GM19455 (cell line): Measurements from ENCODE around the gene SELENOM.
"Not testable (repeated sequence)": the region's sequence is repeated elsewhere in the genome, so short reads cannot be mapped to it uniquely, and the experiment has no call there.

Source experiments
- ATAC-seq: cut with Tn5 transposase; IDR thresholded peaks from one replicate; pipeline ENCODE4 v1.9.1; 2021; ENCODE audit not compliant: unreplicated experiment

SELENOM gene

DNA sequence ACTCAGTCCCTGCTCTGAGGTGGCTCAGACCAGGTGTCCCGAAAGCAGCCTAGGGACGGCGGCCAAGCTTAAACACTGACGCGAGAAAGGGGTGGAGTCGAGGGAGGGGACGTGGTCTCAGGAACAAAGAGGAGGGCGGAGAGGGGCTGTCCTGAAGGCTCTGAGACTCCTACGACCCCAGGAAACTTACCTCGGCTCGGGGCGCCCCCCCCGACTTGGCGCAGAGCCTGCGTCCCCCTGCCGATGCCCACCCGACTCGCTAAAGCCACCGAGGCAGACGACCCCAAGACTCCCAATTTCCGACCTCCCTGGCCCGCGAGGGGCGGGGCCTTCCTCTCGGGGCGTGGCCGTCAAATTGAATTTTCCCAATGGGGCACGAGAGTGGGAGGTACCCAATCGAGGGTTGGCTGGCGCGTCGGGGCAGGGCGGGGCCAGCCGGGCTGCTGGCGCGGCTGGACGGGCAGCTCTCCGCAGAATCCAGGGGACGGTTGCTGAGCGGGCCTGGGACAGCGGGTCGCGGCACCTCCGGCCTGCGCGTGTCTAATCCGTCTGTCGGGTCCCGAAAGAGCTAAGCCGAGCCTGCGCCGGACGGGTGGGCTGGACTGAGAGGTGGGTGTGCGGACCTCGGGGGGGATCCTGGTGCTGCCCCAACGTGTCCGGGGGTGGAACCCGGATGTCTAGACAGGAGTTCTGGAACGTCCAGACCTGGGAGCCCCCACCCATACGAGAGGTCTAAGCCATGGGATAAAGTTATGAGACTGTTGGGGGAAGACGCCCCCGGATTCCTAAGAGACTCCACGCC, 26.3 kb downstream of the SELENOM start, which contains the start of gene SMTN:
Gene SMTN (plus strand): TSS at position 471 of the 802 bp plus-strand sequence. CDS start 1,941 bp downstream, outside the sequence.
- peak; percentile 49 for ATAC-seq

GRCh38 chr22:31080164-31080847, 27.1 kb downstream of the SELENOM start:
- no peak for ATAC-seq

DNA sequence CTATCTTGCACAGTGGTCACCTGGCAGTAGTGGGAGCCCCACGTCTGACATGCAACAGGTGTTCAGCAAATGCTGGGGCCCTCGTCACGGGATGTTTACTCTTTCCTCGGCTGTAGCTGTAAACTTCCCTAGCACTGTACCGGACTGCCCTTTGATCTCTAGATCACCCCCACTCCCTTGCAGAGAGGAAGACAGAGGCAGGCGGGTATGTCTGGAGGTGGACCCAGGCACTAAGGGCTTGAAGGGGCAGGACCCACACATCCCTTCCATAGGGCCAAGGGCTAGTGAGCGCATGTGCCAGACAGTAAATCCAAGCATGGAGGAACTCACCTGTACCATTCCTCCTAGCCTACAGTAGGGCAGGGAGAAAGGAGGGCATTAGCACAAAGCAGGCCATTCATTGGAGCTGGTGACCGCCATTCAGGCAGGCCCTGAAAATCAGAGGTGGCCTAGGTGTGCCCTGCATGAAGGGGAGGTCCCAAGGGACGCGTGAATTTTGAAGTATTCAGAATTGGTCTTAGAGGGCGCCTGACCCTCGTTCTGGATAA, 28.2 kb downstream of the SELENOM start:
- ATAC-seq: no peak

DNA sequence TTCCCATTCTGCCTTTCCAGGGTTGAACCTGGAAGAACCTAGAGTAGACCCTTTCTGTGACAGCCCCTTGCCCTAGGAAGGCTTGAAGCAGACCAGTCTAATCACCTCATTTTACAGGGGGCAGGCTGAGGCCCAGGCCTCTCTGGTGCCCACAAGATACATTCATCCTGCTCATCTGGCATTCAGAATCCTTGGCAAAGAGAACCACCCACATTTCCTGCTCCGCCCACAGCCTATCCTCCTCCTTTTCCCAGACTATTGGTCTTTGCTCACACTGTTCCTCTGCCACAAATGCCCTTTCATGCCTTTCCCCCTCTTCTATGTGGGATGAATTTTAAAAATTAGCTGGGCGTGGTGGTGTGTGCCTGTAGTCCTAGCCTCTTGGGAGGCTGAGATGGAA, 29.0 kb downstream of the SELENOM start:
- ATAC-seq: not testable (repeated sequence)

DNA sequence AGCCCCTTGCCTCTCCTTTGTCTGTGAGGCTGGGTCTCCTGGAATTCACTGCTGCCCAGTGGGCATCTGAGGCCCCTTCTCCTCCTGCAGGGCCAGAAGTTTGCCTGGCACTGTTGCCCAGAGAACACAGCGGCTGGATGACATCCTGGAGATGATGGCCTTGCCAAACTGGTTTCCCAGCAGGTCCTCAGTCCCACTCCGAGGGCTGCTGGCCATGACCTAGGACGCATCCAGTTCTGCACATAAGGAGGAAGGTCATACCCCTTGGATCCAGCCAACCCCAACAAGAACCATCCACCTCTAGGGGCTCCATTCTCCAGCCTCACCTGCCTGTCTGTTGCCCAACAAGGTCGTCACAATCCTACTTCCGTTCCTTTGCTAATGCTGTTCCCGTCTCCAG, 29.7 kb downstream of the SELENOM start:
- no peak for ATAC-seq

DNA sequence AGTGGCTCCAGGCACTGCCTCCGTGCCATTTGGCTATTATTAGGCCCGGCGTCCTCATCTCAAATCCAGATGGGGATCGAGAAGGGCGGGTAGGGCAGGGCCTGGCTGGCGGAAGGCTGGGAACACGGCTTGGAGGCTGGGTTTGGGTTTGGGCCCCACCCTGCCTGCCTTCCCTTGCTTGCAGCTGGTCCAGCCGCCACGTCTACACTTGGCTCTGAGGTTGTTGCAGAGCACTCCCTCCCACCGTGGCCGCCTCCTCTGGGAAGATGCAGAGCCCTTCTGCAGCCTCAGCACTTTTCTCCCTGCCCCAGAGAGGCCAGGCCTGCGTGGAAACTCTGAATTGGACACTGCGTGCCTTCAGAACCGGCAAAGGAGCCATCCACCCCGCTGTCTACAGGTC, 31.4 kb downstream of the SELENOM start:
- ATAC-seq: no peak

- not testable (repeated sequence) for ATAC-seq
These were observed 33.7 kb downstream of the SELENOM start for GRCh38 chr22:31073545-31074145.

GRCh38 chr22:31073125-31073524, 34.2 kb downstream of the SELENOM start:
- not testable (repeated sequence) for ATAC-seq

GRCh38 chr22:31069691-31070314, 37.6 kb downstream of the SELENOM start:
- ATAC-seq: not testable (repeated sequence)

GRCh38 chr22:31068970-31069369, 38.4 kb downstream of the SELENOM start:
- no peak for ATAC-seq

DNA sequence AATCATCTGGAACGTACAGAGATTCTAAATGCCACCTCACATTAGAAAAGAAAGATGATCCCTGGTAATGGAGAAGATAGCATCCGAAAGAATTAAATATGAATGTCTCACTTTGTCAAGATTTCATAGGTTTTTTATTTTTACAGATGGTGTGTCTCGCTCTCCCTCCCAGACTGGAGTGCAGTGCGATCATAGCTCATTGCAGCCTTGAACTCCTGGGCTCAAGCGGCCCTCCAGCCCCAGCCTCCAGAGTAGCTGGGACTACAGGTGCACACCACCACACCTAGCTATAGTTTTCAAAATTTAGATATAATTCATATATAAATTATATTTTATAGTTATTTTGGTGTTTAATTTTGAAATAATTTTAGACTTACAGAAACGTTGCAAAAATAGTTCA, 43.0 kb downstream of the SELENOM start:
- ATAC-seq: no peak

GRCh38 chr22:31062566-31063230, 44.7 kb downstream of the SELENOM start:
- ATAC-seq: no peak

DNA sequence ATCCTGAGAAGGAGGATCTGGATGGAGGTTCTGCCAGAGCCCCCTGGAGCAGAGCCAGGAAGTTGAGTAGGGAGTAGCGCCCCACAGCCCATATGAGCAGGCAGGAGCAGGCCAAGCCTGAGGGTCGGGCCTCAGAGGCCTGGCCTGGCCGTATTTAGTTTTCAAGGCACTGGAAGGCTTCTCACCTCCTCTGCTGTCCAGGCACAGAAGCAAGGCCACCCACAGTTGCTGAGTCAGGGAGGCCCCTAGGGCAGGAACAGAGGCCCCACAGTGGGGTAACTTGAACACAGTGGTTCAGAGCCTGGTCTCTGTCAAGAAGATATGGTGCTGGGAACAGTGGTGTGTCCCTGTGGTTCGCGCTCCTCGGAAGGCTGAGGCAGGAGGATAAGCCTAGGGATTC, 47.7 kb downstream of the SELENOM start:
- ATAC-seq: not testable (repeated sequence)

- ATAC-seq: no peak
These were observed 50.3 kb downstream of the SELENOM start for GRCh38 chr22:31056986-31057599.

GRCh38 chr22:31055635-31056159, 51.7 kb downstream of the SELENOM start:
- no peak for ATAC-seq

DNA sequence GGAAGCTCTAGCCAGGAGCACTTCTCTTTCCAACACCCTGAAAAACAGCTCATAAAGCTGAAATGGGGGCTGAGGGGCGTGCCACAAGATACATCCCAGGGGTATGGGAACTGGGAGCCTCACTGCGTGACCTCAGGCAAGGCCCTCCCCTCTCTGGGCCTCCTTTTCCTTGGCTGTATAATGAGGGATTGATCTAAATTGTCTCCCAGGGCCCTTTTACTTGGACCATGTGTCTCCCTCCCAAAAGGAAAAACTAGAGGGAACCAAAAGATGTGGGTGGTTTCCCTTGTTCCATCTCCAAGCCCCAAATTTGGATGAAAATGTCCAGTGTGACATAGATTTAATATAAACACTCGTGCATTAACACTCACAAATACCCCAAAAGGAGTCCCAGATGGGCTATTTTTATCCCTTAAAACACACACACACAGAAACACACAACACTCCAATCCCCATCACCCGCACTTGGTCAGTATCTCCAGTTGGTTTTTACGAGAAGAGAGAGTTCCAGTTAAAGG, 52.2 kb downstream of the SELENOM start:
- ATAC-seq: no peak
